ACHN (cell line): ENCODE data around the gene BAHD1.

Experiments
- DNase-seq: peaks from one replicate; pipeline ENCODE4 v3.0.0-alpha.2; 2015
- in situ Hi-C: cut with HindIII; loops from 2 replicates; pipeline ENCODE4 v1.10.0; 2017; ENCODE audit warnings: low sequenced_read_pairs, low pct_ligation_motif_present, low pct_unique_long_range_greater_than_20kb

BAHD1 gene

GRCh38 chr15:40511472-40512133 is 70.8 kb downstream of the BAHD1 start:
- in situ Hi-C loops, result no loop called here
- peak; percentile 55 for DNase-seq

DNA sequence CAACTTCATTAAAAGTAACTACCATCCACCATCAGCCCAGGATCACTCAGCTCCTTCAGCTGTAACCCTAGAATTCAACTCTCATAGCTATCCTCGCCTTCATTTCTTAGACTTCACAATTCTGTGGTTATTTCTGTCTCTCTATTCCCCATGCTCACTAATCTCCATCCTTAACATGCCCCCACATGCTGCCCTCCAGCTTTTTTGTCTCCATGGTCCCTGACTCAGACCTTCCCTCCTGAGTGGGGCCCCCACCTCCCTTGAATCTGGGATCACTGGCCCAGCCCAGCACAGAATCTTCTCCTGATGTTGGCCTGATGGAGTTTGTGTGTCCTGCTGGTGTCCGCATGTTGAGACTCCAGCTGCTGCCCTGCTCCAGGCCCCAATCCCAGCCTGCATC is 71.7 kb downstream of the BAHD1 start:
- in situ Hi-C loops, result no loop called here
- no peak for DNase-seq

GRCh38 chr15:40513609-40514008 is 72.9 kb downstream of the BAHD1 start:
- no peak for DNase-seq
- in situ Hi-C loops, result no loop called here

GRCh38 chr15:40516322-40516721 is 75.6 kb downstream of the BAHD1 start:
- DNase-seq, result no peak
- in situ Hi-C loops, result no loop called here
